ENCODE measurements around the gene WBP2.

- TF ChIP-seq, protein P1, sequence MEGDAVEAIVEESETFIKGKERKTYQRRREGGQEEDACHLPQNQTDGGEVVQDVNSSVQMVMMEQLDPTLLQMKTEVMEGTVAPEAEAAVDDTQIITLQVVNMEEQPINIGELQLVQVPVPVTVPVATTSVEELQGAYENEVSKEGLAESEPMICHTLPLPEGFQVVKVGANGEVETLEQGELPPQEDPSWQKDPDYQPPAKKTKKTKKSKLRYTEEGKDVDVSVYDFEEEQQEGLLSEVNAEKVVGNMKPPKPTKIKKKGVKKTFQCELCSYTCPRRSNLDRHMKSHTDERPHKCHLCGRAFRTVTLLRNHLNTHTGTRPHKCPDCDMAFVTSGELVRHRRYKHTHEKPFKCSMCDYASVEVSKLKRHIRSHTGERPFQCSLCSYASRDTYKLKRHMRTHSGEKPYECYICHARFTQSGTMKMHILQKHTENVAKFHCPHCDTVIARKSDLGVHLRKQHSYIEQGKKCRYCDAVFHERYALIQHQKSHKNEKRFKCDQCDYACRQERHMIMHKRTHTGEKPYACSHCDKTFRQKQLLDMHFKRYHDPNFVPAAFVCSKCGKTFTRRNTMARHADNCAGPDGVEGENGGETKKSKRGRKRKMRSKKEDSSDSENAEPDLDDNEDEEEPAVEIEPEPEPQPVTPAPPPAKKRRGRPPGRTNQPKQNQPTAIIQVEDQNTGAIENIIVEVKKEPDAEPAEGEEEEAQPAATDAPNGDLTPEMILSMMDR (IDR thresholded peaks at IDR 0.05): no peak
- no peak for TF ChIP-seq POLR2A (IDR thresholded peaks at IDR 0.05)
- no peak for TF ChIP-seq POLR2AphosphoS5 (IDR thresholded peaks at IDR 0.05)
These were observed 4.0 kb downstream of the WBP2 start for GRCh38 chr17:75850928-75851692.

All from prostate gland (tissue), 2 donors.